Embryonic facial prominence (tissue), 1 donor: ENCODE data around the gene HSD17B14.

Source experiments
- DNase-seq: peaks from one replicate; pipeline ENCODE4 v3.0.0-alpha.2; 2016; ENCODE audit errors: extremely low spot score

Gene HSD17B14

DNA sequence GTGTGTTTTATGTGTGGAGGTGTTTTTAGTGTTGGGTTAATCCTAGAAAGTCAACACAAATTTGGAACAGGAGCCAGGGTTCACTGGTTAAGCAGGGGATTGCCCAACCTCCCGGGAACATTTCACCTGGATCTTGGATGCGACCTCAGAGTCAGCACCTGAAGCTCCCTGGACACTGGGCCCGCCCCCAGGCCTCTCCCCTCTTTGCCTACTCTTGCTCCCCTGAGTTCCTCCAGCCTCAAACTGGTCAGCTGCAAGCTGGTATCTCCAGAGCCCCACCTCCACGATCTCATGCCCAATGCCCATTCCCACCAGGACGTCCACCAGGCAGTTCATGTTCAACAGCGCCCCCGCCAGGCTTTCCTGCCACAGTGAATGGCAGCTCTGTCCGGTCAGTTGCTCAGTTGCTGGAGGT is 9.7 kb downstream of the HSD17B14 start:
- no peak for DNase-seq

DNA sequence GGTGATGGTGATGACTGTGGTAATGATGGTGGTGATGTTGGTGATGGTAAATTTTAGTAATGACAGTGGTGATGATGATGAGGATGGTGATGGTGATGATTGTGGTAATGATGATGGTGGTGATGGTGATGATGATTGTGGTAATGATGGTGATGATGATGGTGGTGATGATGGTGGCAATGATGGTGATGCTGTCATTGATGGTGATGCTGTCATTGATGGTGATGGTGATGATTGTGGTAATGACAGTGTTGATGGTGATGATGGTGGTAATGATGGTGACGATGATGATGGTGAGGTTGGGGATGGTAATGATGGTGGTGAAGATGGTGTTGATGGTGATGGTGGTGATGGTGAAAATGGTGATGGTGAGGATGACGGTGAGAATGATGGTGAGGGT is 13.8 kb downstream of the HSD17B14 start:
- DNase-seq: no peak

DNA sequence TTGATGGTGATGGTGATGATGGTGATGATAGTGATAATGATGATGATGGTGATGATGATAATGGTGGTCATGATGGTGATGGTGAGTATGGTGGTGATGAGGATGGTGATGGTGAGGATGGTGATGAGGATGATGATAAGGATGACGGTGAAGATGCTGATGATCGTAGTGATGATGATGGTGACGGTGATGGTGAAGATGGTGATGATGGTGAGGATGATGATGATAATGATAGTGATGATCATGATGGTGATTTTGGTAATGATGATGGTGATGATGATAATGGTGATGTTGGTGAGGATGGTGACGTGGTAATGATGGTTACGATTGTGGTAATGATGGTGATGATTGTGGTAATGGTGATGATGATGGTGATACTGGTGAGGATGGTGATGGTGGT is 14.7 kb downstream of the HSD17B14 start:
- no peak for DNase-seq

DNA sequence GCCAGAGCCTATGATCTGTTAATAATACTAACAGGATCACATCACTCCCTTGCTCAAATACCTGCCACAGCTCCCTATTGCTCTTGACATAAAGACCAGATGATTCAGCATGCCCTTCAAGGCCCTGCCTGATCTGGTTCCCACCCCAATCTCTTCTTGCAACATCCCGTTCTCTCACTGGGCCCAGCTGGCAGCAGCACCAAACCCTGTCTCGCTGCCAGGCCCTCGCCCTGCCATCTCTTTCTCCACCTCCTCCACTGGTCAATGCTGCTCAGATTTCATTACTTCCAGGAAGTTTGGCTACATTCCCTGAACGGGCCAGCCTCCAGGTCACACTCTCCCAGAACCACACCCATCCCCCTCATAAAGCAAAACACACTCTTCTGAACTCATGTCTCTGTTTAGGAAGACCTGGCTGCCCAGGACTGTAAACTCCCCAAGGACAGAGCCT is 16.9 kb downstream of the HSD17B14 start:
- no peak for DNase-seq

DNA sequence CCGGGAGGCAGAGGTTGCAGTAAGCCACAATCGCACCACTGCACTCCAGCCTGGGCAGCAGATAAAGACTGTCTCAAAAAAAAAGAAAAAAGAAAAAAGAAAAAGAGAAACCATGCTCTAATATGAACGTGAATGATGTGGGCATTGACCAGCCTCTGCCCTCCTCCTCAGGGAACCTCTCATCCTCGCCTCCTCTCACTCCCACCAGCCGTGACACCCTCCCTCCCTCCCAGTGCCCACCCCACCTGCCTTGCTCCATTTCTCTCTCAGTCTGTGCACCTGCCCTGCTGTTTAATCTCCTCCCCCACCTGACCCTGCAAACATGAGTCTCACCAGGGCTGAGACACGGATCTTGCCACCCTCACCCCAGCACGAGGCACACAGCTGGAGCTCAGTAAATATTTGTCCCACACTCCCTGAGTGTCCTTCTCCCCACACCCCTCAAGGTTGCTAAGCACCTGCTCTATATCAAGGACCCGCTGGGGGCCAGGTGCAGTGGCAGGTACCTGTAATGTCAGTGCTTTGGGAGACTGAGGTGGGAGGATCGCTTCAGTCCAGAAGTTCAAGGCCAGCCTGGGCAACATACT is 18.0 kb downstream of the HSD17B14 start:
- DNase-seq: no peak

DNA sequence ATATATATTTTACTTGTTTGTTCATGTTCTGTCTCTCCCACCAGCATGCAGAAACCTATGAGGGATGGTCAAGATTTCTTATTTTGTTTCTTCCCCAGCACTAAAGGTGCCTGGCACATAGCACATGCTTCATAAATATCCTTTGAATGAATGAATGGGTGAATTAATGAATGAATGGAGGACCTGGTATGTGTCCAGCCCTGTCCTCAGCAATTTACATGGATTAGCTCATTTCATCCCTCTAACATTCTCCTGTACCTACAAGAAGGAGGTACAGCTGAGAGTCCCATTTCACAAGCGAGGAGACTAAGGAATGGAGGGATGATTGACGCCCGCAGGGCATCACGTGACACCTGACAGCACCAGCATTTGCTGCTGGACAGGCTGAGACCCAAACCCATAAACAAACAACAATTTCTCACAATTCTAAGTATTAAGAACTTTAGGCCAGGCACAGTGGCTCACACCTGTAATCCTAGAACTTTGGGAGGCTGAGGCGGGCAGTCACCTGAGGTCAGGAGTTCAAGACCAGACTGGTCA is 18.6 kb downstream of the HSD17B14 start:
- no peak for DNase-seq

DNA sequence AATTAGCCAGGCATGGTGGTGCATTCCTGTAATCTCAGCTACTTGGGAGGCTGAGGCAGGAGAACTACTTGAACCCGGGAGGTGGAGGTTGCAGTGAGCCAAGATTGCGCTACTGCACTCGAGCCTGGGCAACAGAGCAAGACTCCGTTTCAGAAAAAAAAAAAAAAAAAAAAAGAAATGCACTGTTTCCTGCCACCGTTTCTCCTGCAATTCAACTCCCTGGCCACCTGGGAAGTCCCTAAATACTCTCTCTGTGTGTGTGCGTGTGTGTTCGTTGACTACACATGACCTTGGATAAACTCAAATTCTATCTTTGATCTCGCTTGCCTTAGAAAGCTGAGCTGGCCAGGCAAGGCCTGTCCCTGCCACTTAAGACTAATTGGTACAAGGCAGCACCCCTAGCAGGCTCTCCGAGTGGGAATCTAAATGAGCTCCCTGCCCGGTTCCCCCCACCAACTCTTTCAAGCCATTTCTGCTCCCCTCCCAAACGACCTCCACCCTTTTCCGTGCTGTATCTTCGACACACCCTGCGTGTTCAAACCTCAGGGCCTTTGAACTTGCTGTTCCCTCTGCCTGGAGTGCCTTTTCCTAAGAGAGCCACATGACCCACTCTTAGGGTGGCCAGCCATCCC is 20.3 kb downstream of the HSD17B14 start:
- DNase-seq: no peak

DNA sequence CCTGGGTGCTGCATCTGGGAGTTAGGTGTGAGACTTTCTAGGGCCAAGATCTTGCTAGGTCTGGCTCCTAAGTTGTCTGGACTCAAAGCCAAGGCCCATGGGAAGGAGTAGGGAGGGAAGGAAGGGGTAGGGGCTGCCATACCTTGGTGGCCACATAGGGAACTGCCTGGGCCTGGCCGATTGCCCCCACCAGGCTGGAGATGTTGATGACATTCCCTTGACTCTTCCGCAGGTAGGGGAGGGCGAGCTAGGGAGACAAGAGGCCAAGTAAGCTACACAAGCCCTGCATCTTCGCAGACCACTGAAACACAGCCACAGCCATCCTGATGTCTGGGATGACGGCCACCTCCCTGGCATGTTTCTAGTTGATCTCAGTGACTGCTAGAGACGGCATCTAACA is 21.4 kb downstream of the HSD17B14 start:
- DNase-seq: no peak

GRCh38 chr19:48813123-48813913 is 23.0 kb downstream of the HSD17B14 start:
- DNase-seq: no peak

- DNase-seq: no peak
Measured at GRCh38 chr19:48812094-48812929, 24.0 kb downstream of the HSD17B14 start.

GRCh38 chr19:48810151-48810550 is 26.1 kb downstream of the HSD17B14 start:
- DNase-seq: no peak

- DNase-seq: no peak
Measured at GRCh38 chr19:48807590-48808308, 28.5 kb downstream of the HSD17B14 start.

GRCh38 chr19:48806818-48807589 is 29.3 kb downstream of the HSD17B14 start:
- DNase-seq: no peak

DNA sequence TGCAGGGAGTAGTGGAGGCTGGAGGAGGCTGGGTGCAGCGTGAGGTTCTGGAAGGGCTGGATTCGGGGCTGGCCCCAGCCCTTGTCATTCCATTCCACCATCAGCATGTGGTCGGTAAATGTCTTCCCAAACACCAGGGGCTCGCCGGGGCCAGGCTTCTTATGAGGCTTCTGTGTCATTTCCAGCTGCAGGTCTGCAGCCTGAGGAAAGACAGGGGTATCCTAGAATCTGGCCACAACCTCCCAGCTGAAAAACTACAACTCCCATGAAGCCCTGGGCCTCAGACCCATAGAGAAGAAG is 29.8 kb downstream of the HSD17B14 start:
- no peak for DNase-seq

- DNase-seq: no peak
Measured at GRCh38 chr19:48805452-48805851, 30.8 kb downstream of the HSD17B14 start.

DNA sequence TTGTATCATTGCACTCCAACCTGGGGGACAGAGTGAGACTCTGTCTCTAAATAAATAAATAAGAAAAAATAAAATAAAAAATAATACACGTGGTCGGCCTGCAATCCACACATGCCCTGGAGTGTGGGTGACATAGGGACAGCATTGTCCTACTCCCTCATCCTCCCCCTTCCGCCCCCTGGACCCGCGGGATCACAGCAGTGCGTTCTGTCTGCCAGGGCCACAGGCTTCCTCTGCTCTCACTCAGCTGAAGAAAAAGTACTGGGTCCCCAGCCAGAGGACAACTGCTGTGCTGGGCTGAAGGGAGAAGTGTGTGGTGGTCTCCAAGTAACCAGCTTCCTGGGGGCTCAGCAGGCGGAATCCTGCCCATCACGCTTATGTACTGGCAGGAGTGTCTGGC is 31.8 kb downstream of the HSD17B14 start:
- no peak for DNase-seq

DNA sequence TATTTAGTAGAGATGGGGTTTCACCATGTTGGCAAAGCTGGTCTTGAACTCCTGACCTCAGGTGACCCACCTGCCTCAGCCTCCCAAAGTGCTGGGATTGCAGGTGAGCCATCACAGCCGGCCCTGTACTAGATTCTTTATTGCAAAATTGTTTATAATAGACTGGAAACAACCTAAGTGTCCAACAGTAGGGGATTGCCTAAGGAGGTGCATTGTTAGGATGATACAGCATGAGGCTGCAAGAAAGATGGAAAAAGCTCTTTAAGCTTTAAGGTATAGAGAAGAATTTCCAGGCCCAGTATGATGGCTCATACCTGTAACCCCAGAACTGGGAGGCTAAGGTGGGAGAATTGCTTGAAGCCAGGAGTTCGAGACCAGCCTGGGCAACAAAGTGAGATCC is 33.7 kb downstream of the HSD17B14 start:
- DNase-seq: no peak

GRCh38 chr19:48799358-48800300 is 36.7 kb downstream of the HSD17B14 start:
- no peak for DNase-seq

DNA sequence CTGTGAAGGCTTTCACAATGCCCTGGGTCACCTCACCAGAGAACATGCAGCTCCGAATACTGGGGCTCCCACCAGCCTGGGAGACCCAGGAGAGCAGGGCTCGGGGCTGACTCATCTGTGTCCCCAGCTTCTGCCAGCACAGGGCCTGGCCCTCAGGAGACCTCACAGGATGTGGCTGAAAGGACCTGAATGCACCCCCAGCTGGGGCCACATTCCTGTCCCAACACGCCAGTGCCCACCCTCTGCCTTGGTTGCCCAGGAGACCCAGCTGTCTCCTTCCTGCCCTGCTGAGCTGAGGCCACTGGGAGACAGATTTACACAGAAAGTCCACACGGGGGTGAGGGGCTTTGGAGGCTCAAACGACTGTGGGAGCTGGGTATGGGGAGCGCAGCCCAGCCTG is 37.4 kb downstream of the HSD17B14 start:
- no peak for DNase-seq
